VCaP (cell line): ENCODE data around the gene DRAP1.

Experiments used
- H3K27ac ChIP-seq: fragments of 450-650 bp; 2 replicates; pipeline ENCODE4 v1.5.1; 2017
- CTCF ChIP-seq: fragments of 450-650 bp; conservative IDR thresholded peaks from 2 replicates; pipeline ENCODE4 v1.5.1; 2017; ENCODE audit warnings: mild to moderate bottlenecking, moderate library complexity

Gene DRAP1

DNA sequence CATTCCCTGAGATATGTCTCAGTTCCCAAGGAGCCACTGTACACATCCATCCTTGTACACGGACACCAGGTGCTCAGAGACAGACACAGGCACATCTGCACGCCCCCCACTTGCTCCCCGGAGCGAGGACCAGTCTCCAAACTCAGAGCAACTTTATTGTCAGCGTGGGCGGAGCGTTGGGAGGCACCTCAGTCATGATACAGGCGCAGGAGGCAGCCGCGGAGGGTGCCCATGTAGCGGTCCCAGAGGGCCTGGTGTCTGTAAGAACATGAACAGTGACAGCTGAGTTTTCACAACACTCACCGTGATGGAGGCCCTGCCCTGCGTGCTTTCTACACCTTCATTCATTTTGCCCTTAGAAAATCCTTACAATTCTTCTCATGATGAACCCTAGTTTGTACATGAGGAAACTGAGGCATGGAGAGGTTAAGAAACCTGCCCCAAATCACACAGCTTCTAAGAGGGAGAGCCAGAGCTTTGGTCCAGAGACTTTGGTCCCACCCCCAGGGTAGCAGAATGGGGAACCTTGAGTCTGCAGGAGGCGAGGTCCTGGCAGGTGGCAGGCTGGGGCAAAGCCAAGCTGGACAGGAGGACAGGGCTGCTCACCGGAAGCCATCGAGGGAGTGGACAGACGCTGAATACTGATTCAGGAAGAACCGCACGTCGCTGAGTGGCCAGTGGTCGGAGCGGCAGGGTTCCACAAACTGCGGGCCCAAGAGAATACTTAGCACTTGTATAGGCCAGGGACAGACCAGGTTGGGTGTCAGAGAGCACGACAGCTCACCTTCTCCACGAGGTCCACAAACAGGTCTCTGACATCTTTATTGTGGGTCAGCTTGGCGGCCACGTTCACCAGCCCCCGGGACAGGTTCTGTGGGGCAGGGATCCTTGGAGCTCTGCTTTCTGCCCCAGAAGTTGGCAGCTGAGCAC is 35.2 kb upstream of the DRAP1 start:
- TF ChIP-seq CTCF, result no peak
- peak overlapping the region; percentile 94 for H3K27ac ChIP-seq

- TF ChIP-seq CTCF, result peak; percentile 100
Observed at GRCh38 chr11:65884716-65885092, 34.5 kb upstream of the DRAP1 start.

DNA sequence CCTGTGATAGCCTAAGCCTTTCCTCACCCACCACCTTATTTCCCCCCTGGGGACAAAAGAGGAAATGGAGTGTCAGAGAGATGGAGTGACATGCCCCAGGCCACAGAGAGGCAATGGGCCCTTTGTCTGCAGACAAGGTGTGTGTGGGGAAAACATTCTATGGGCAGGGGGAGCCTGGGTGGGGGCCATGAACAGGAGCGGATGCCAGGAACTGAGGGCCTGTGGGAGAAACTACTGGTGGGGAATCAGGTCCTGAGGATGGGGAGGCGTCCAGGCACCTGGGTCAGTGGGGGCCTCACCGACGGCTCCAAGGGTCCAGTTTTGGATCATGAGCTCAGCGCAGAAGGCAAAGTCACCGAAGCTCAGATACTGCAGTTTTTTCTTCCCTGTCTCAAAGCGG is 34.0 kb upstream of the DRAP1 start:
- TF ChIP-seq CTCF, result no peak
- peak overlapping the region; percentile 94; the same call in 1 of the 2 replicates for H3K27ac ChIP-seq

More at GRCh38 chr11:65884716-65885092, 34.5 kb upstream of the DRAP1 start:
- peak overlapping the region; percentile 94 for H3K27ac ChIP-seq

DNA sequence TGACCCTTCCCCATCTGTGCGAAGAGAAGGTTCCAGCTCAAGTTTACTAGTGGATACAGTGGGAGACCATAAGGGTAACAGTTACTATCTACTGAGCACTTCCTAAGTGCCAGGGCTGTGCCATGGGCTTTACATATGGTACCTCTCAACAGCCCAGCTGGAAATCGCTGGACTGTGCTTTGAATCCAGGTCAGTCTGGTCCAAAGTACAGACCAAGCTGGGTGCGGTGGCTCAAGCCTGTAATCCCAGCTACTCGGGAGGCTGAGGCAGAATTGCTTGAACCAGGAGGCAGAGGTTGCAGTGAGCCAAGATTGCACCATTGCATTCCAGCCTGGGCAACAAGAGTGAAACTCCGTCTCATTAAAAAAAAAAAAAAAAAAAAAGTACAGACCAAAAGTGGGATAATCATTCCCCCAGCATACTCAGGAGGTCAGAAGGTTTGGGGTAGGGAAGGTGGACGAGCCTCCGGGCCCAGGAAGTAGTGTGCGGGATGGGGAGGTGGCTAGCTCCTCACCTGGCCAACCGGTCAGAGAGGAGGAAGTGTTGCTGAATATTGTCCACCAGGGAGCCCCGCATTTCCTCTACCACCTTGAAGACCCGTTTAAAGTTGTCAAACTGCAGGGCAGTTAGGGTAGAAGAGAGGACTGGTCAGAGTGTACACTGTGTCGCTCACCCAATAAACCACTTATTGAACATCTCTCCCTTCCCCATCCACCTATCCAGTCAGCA is 33.3 kb upstream of the DRAP1 start:
- no peak for TF ChIP-seq CTCF
- H3K27ac ChIP-seq, result peak overlapping the region; percentile 94

DNA sequence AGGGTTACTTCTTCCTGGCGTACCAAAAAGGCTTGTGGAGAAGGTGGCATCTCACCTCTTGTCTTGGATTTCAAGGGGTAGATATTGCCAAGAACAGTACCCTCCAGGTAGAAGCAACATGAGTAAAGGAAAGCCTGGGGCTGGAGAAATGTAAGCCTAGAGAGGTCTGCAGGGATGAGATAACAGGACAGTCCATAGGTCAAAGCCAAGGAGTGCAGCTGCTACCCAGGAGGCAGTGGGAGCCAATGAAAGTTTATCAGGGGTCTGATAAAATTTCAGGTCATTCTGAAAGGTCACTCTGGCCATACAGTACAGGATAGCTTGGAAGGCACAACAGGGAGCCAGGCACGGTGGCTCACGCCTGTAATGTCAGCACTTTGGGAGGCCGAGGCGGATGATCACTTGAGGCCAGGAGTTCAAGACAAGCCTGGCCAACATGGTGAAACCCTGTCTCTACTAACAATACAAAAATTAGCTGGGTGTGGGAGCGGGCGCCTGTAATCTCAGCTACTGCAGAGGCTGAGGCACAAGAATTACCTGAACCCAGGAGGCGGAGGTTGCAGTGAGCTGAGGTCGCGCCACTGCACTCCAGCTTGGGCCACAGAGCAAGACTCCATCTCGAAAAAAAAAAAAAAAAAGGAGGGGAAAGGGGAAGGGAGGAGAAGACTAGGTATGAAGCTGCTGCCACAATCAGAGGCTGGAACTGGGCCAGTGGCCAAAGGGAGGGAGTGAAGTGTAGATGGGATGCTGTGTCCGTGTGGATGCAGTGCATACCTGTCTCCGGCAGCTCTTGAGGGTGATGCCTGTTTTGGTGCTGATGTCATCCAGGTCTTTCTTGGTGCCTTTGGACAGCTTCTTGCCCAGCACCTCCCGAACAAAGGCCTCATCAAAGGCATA is 32.2 kb upstream of the DRAP1 start:
- H3K27ac ChIP-seq, result peak overlapping the region; percentile 94
- TF ChIP-seq CTCF, result no peak

- no peak for TF ChIP-seq CTCF
- peak overlapping the region; percentile 94 for H3K27ac ChIP-seq
Observed at GRCh38 chr11:65887723-65888162, 31.5 kb upstream of the DRAP1 start.
